H1 (cell line): ENCODE measurements around the gene ESR1. TPM values are rescaled to one million over a fixed set of nuclear protein-coding genes. Genes with fewer than 3 reads are reported as not detected.

Experiments
- CBX8 ChIP-seq: fragments of 300-800, 300-1000 bp; sonication (generic); IDR thresholded peaks from 2 replicates; pipeline ENCODE4 v1.7.1; 2016; ENCODE audit warnings: low read depth, low read length, borderline replicate concordance
- FOSL1 ChIP-seq: IDR thresholded peaks from 2 replicates; pipeline ENCODE4 v1.6.1; 2011; ENCODE audit warnings: mild to moderate bottlenecking, low read depth, low read length, moderate library complexity; ENCODE audit not compliant: insufficient read depth
- polyA plus RNA-seq, 7 experiments: library from polyadenylated mRNA; depleted of rRNA in 3 of 7; stranded (reverse) in 5 of 7; unstranded in 2 of 7; fragments of >200 nt in 5 of 7; fragments of 200-250 nt in 2 of 7; gene quantifications; 1 replicate in 5 of 7; 2 replicates in 1 of 7; 4 replicates in 1 of 7; pipeline versions ENCODE4 v1.2.1 to v1.2.3, GENCODE V29; 2011 to 2013; ENCODE audit warnings: missing spikeins in 2 of 7, mixed read lengths in 2 of 7
- total RNA-seq: library from RNA; stranded (reverse); fragmentation: NEBNext Ultra II Directional; extraction: Animal tissue kit (Norgen Biotek cat#: 25700); gene quantifications from 2 replicates; pipeline ENCODE4 v1.2.1, GENCODE V29; 2021

The ESR1 gene
- total and polyA plus RNA-seq, 2 of the 8 experiments (the other 6 are each of a cell fraction or from before 2014, with no cell fraction given) = 0.03 to 0.17 TPM

DNA sequence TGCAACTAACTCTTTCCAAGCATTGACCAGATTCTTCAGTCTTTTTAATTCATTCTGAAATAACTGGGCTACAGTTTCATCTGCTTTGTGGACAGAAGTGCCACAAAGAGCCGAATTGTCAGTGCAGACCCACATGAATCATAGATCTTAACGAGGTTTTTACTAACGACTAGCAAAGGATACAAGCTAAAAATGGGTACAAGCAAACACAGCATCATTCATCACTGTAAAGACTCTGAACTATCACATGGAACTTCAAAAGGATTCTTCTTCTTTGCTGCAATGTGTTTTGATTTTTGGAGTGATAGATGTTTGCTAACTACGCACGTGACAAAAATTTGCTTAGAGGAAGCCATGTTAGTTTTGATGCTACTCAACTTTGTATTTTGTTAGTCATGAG lies 227.1 kb downstream of the ESR1 start (continued):
- no peak for TF ChIP-seq FOSL1
- no peak for TF ChIP-seq CBX8
- TF ChIP-seq, all 59 proteins: peak for 0
